GM18868 (cell line): Measurements from ENCODE around the gene RPA1.
"Not testable (repeated sequence)": the region's sequence is repeated elsewhere in the genome, so short reads cannot be mapped to it uniquely, and the experiment has no call there.

Experiments
- ATAC-seq: cut with Tn5 transposase; IDR thresholded peaks from one replicate; pipeline ENCODE4 v1.9.1; 2021; ENCODE audit warnings: mild to moderate bottlenecking, moderate library complexity; ENCODE audit not compliant: unreplicated experiment

The RPA1 gene

DNA sequence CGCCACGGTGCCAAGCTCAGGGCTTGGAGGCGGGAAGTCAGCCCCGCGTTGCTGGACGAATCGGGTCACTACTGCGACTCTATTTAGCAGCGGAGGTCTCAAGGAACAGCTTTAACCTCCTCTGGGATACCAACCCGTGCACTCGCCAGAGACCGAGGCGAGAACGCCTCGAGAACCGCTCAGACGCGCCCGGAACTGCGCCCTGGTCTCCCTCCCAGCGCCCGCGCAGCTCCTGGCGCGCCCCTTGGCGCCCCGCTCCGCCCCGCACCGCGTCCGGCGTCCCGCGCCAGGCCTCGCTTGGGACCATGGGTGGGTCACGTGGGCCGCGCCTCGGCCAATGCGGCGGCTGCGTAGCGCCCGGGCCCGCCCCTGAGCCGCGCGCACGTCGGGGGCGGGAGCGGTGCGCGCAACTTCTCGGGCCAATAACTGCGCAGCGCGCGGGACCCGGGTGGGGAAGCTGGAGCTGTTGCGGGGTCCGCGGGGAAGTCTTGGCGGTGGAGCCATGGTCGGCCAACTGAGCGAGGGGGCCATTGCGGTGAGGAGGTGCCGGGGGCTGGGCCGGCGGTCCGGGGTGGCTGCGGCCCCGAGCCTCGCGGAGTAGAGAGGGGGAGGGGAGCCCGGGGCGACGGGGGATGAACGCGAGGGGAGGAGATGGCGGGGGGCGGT is at the start of gene RPA1, which contains the start of gene SMYD4:
Gene RPA1, plus strand, starts transcription at position 414 of the 666 bp plus-strand sequence. Its CDS starts 89 bp downstream, at position 503.
Gene SMYD4, minus strand, starts transcription at position 311 of the 666 bp plus-strand sequence. CDS start 1,908 bp downstream, outside the sequence.
- ATAC-seq, result peak; percentile 84

DNA sequence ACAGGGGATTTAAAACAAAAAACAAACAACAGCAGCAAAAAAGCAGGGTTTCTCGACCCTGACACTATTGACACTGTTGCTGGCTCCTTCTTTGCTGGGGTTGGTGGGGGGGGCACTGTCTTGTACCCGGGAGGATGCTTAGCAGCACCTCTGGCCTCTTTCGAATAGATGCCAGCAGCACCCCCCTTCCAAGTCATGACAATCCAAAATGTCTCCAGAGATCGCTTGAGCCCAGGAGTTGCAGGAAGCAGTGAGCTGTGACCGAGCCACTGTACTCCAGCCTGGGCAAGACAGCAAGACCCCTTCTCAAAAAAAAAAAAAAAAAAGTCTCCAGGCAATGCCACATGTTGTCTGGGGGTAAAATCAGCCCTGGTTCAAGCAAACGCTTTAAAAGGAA is 47.6 kb upstream of the RPA1 start:
- ATAC-seq, result no peak

DNA sequence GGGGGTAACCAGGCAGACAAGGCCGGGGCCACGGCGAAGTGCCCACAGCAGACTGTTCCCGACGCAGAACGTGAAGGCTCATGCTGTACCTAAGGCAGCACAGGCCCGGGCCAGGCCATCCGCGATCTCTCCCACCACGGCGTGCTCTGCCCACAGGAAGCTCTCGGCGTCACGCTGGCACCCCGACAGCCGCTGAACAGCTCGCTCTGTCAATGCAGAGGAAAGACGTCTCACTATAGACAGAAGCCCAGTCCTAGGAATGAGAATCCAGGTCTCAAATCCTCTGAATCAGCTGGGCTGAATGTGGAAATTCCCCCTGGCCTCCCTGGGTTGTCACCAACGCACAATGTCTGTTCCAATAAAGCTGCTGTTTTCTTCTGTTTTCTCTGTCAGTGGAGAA is 46.5 kb upstream of the RPA1 start:
- ATAC-seq, result no peak

DNA sequence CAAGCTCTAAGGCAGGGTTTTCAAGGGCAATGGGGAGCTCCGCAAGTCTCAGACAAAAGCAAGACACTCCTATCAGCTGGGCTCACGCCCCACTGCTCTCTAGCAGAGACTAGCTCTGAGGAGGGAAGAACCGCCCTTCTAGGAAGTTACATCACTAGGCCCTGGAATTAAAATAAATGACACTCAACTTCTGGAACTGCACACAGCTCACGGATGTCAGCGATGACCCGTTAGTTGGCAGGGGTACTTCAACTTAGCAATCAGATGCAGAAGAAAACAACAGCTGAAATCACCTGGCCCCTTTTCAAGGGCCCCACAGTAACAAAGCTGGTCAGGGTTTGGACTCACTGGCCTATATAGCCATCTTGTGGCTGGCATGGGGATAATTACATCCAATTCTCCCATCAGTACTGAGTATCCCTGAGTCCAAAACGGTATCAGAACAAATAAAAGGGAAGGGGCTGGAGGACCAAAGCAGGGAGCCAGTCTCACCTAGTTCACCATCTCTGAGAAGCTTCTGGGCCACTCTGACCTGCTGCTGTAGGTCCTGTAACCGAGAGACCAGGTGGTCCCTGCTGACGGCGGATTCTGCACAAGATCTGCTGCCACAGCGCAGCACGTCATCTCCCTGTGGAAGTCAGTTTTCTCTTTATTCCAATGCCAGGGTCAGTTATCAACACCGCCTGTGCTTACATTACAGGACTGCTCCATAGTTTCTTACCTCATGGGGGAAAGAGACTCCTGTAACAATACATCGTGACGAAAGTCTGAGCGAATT is 45.8 kb upstream of the RPA1 start:
- no peak for ATAC-seq

DNA sequence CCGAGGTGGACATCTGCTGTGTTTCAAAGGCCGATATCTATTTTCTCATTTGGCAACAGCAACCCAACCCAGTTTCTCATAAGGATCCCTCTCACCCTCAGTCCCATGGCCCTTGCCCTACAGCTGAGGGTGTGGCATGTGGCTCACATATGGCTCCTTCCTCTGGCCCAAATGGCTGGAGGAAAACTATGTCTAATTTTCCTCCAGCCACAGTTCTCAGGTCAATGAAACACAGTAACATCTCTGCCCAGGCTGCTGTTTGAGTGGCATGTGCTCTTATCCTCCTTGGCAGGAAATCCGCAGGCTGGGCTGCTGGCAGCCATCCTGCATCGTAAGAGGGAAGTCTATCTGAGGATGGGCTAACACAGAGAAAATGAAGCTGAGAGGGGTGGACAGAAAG is 43.9 kb upstream of the RPA1 start:
- no peak for ATAC-seq

DNA sequence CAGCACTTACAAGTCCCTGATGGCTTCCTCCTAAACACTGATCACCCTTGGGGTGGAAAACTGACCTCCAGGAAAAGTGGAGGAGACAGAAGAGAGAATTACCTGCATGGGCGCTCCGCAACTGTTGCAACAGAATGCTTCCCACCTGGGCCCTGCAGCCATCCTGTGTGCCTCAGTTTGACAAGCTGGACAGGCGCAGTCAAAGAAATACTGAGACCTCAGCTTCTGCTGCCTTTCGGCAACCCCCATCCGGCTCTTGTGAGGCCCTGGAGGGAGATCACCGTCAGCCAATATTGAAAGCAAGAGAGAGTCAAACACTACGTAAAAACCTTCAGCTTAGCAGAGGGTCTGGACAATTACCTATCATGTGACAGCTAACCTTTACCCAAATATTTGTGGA is 43.1 kb upstream of the RPA1 start:
- no peak for ATAC-seq

DNA sequence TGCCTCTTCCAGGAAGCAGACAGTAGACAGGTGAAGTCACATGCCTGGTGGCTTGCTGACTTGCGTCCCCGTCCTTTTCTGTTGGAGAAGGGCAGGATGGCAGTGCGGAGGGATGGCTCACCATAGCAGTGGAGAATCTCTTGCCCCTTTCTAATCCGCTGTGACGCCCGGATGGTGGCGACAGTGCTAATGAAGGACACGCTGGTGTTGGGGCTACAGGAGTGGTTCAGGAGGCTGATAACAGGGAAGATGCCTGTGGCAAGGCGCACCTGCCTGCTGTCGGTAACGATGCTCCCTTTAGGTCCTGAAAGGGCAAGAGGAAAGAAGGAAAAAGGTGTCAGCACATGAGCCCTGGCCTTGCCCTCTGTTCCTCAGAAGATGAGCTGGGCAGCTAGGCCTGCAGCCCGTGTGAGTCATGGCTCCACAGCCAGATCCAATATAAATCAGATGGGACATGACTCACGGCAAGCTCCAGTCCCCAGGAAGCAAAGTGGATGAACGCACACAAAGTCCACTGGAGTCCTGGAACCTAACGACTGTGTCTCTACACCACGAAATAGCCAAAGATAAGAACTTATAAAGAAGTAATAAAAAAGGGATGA is 42.4 kb upstream of the RPA1 start:
- no peak for ATAC-seq

DNA sequence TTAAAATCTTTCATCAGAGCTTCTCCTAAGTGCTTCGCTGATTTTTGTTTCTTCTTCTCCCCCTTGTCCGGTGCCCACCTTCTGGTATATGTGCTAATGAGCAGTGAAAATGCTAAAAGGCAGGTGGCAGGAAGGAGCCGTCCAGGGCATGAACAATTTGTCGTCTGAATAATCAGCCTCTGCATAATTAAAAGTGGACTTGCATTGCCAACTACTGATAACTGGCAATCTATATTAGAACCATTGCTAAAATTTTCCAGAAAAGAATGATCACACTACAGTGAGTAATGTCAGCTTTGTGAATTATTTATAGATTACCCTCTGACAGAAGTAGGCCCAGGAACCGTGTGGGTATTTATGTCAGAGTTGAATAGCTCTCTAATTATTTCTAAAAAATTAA is 39.9 kb upstream of the RPA1 start:
- no peak for ATAC-seq

DNA sequence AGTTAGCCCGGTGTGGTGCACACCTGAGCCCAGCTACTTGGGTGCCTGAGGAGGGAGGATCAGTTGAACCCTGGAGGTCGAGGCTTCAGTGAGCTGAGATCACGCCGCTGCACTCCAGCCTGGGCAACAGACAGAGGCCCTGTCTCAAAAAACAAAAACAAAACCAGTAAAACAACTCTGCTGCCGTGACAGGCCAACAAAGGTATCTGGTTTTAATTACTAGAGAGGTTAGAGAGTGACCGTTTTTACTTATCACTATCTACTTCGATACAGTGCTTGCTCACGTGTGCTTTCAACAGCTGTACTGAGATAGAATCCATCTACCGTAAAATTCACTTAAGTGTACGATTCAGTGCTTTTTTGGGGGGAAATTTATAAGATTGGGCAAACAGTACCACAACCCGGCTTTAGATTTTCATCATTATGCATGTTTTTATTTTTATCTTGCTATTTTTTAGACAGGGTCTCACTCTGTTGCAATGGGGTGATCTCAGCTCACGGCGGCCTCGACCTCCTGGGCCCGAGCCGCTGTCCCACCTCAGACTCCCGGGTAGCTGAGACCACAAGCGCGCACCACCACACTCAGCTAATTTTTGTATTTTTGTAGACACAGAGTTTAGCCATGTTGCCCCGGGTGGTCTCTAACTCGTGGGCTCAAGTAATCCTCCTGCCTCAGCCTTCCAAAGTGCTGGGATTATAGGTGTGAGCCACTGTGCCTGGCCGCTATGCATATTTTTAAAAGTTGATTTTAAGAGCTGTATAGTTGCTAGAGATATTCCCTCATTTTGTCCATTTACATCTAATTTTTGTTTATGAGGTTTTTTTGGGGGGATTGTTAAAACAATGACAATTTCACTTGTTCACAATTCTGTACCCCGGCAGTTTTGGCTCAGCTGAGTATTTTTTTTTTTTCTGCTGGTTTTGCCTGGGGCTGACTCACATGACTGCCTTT is 37.0 kb upstream of the RPA1 start:
- ATAC-seq, result no peak

DNA sequence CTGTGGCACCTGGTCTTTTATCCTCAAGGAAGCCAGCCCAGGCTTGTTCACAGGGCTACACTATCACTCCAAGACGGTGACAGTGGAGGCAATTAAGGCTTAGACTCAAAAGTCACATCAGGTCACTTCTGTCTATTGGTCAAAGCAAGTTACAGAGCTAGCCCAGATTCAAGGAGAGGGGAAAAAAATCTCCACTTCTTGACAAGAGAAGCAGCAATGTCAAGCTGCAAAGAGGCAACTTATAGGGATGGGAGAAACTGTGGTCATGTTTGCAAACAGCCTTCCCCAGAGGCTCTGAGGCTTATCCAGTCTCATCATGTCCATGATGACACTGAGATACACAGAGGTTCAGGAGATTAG is 36.4 kb upstream of the RPA1 start:
- ATAC-seq, result no peak

DNA sequence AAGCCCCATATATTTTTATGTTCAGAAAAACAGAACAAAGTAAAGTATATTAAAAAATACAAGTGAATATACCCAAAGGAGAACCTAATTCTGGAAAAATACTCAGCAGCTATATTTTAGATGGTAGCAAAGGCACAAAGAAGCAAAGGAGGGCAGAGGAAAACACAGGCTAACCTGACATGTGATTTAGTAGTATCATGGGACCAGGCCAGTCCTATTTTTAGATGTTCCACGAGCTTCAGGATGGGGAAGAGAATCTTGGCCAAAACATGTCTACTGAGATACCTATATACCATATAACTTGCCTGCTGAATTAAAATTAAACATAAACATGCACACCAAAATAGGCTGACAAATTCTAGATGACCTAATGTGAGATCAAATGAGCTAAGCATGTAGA is 33.0 kb upstream of the RPA1 start:
- ATAC-seq, result no peak

DNA sequence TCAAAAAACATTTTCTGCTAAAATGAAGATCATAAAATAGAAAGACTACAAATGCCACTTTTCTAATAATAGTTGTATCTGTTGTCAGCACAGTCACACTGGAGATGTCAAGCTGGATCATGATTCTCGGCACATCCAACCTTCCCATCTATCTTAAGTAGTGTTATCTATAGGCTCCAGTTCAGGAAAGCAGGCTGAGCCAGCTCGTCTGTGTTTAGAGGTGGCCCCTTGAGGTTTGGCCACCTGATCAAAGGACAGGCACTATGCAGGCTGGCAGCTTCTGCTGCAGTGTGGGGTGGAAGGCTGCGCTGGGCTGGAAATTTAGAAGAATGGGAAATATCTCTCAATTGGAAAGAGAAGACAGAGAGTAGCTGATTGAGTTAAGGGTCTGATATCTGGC is 32.5 kb upstream of the RPA1 start:
- no peak for ATAC-seq

DNA sequence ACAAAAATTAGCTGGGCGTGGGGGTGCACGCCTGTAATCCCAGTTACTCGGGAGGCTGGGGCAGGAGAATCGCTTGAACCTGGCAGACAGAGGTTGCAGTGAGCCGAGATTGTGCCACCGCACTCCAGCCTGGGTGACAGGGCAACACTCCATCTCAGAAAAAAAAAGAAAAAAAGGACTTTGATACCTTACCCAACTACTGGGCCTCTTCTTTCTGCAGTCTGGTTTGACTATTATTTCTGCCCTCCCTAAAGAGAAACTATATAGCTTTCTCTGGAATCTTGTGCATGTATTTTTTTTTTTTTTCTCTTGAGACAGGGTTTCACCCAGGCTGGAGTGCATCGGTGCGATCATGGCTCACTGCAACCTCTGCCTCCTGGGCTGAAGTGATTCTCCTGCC is 32.0 kb upstream of the RPA1 start:
- not testable (repeated sequence) for ATAC-seq

DNA sequence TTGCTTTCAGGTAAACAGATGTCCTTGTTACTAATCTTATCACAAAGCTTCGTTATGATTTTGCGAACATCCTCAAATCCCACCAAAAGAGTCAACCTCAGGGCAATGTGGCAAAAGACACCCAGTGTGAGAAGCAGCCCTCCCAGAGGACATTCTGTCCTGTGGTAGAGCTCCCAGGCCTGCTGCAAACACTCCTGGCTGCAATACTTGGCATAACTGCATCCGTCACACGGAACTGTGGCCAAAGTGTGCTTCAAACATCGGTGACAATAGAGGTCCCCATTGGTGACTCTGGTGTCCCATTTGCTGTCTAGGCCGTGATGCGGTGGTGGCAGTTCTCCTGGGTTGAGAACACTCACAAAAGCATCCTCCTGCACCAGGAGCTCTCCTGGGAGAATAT is 29.6 kb upstream of the RPA1 start:
- no peak for ATAC-seq

DNA sequence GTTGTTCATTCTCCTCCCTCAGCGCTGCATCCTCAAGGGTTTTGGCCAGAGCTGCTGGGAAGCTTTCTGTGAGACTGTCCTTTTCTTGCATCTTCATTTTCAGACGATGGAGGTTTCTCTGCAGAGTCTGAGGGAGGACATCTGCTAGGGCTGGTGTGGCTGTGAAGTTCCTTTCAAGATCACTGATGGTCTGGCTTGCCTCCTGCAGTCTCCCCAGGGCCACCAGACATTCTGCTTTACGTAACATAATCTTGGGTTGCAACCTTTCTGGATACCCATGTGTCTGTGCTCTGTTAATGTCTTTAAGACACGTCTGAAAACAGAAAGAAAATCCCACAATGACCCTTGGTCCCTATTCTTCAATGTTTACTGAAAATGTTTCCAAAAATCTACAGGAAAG is 29.1 kb upstream of the RPA1 start:
- ATAC-seq, result no peak

DNA sequence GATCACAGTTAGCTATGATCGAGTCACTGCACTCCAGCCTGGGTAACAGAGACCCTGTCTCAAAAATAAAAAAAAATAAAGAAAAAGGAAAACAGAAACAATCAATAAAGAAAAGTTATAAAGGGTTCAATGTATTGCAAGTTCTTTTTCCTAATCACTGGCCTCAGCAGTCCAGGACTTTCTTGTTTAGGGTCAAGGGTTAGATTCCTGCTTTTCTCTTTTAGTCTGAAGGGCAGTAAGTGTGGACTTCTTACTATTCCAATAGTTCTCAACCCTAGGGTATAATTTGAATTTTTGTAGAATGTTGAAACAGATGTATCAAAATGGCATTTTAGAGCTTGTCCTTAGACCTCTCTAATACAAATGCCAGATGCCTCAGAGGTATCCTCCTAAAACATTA is 27.4 kb upstream of the RPA1 start:
- ATAC-seq, result no peak

DNA sequence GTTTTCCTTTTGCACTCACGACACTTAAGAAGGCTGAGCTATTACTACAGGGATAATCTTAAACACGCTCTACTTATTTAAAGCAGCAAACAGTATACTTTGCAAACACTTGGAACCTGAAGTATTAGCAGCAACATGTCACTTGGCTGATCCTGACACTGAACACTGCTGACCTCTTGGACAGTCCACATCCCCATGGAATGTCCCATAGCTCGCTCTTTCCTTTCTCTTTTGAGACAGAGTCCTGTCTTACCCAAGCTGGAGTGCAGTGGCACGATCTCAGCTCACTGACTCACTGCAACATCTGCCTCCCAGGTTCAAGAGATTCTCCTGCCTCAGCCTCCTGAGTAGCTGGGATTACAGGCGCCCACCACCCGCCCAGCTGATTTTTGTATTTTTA is 26.5 kb upstream of the RPA1 start:
- no peak for ATAC-seq

DNA sequence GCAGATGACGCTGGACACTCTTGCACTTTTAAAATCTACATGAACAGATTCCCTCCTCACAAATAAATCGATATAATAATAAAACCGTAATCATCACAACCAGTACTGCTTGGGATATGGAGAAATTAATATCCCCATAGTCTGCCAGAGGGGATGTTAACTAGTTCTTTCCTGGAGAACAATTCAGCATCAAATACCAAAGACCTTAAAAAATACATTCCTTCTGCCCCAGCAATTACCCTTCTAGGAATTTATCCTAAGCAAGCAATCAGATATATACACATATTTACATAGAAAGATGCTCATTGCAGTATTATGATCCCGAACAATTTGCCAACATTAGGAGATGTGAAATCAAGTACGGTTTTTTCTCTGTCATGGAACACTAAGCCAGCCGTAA is 21.9 kb upstream of the RPA1 start:
- ATAC-seq, result no peak

DNA sequence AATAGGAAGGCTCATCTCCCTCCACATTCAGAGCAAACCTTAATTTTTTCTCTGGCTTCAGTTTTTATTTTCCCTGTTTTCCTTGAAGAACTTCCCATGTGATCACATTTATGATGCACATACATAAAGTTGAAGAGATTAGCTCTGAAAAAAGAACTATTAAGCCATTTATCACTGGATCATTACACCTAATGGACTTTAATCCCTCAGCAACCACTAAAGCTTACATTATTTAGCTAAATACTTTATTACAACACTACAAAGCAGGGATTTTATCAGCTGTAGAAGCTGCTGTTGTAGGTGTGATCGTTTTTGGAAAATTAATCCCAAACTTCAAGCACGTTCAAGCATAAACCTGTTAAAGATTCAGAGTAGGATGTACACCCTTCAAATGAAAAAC is 21.2 kb upstream of the RPA1 start:
- ATAC-seq, result no peak

DNA sequence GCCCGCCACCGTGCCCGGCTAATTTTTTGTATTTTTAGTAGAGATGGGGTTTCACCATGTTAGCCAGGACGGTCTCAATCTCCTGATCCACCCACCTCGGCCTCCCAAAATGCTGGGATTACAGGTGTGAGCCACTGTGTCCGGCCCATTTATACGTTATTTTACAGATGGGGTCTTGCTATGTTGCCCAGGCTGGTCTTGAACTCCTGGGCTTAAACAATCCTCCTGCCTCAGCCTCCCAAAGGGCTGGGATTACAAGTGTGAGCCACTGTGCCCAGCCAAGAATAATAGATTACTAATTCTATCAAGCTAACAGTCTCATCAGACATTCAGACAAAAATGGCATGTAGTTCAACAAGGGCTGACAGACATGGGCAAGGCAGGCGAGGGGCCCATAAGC is 20.0 kb upstream of the RPA1 start:
- not testable (repeated sequence) for ATAC-seq

DNA sequence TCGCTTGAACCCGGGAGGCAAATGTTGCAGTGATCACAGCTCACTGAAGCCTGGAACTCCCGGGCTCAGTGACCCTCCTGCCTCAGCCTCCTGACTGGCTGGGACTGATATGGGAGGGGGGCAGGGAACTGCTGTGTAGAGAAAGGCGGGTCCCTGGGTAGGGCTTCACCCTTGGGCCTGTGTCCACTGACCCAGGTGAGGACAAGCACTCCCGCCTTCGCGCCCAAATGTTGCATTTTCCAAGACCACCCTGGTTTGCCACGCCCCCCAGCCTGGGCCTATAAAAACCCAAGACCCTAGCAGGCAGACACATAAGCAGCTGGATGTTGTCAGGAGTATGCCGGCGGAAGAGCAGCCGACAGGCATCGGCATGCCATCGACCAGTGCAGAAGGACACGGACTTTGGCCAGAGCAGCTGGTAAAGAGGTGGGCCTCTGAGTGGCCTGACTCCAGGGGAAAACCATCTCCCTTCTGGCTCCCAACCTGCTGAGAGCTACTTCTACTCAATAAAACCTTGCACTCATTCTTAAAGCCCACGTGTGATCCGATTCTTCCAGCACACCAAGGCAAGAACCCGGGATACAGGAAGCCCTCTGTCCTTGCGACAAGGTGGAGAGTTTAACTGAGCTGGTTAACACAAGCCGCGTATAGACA is 19.2 kb upstream of the RPA1 start:
- ATAC-seq, result no peak
